CD4-positive, alpha-beta T cell treated with Interleukin-1 beta for 1 hour (primary cell): Measurements from ENCODE around the gene LTB.
"Not testable (repeated sequence)": the region's sequence is repeated elsewhere in the genome, so short reads cannot be mapped to it uniquely, and the experiment has no call there.

Source experiments
- DNase-seq, 2 donors: peaks; one replicate each; pipeline ENCODE4 v3.0.0-alpha.2; 2020 to 2022

Gene LTB

GRCh38 chr6:31607317-31607716, 25.1 kb upstream of the LTB start:
- DNase-seq = no peak

GRCh38 chr6:31597006-31597405, 14.8 kb upstream of the LTB start:
- peak; percentile 59 to 83 for DNase-seq

- no peak for DNase-seq
Measured at GRCh38 chr6:31592396-31592771, 10.2 kb upstream of the LTB start.

- not testable (repeated sequence) for DNase-seq
Measured at GRCh38 chr6:31590691-31591090, 8.5 kb upstream of the LTB start.

GRCh38 chr6:31588871-31589650, 6.8 kb upstream of the LTB start:
- DNase-seq = no peak

GRCh38 chr6:31587791-31588777, 5.9 kb upstream of the LTB start:
- no peak for DNase-seq

GRCh38 chr6:31586599-31587281, 4.5 kb upstream of the LTB start:
- peak; percentile 54 to 57 for DNase-seq

- peak in 1 of 2 donors; percentile 30 for DNase-seq
Measured at GRCh38 chr6:31586008-31586407, 3.8 kb upstream of the LTB start, which contains the start of gene LST1. LST1 (plus strand) TSS chr6:31586277; CDS start chr6:31587300, 1,023 bp downstream.

GRCh38 chr6:31585491-31585890, 3.3 kb upstream of the LTB start:
- DNase-seq = peak; percentile 63 to 70

- DNase-seq = no peak
Measured at GRCh38 chr6:31581434-31582229, 592 bp downstream of the LTB start.

- DNase-seq = peak; percentile 88 to 89
Measured at GRCh38 chr6:31580807-31581433, 1.3 kb downstream of the LTB start.

GRCh38 chr6:31580438-31580740, 1.8 kb downstream of the LTB start:
- DNase-seq = no peak

GRCh38 chr6:31579546-31580437, 2.4 kb downstream of the LTB start:
- peak in 1 of 2 donors; percentile 39 for DNase-seq

- DNase-seq = no peak
Measured at GRCh38 chr6:31579119-31579505, 3.1 kb downstream of the LTB start.

- peak in 1 of 2 donors; percentile 36 for DNase-seq
Measured at GRCh38 chr6:31578184-31579118, 3.8 kb downstream of the LTB start.

GRCh38 chr6:31577579-31577966, 4.7 kb downstream of the LTB start:
- no peak for DNase-seq

GRCh38 chr6:31576897-31577578, 5.2 kb downstream of the LTB start:
- peak; percentile 51 to 67 for DNase-seq

- no peak for DNase-seq
Measured at GRCh38 chr6:31575952-31576685, 6.1 kb downstream of the LTB start.
